Hematopoietic multipotent progenitor cell treated with erythropoietin and hydrocortisone succinate and interleukin-3 and kit ligand, for 6 days (in vitro differentiated cells): ENCODE results near the gene TIMM21.

Experiments
- DNase-seq: peaks from one replicate; pipeline ENCODE4 v3.0.0-alpha.2; 2015

The TIMM21 gene

GRCh38 chr18:74148543-74149070, 284 bp downstream of the TIMM21 start:
- DNase-seq: peak; percentile 41

GRCh38 chr18:74149878-74150277, 1.6 kb downstream of the TIMM21 start:
- DNase-seq: peak; percentile 43

GRCh38 chr18:74152270-74152669, 3.9 kb downstream of the TIMM21 start:
- DNase-seq: no peak

- DNase-seq: peak; percentile 33
Measured at GRCh38 chr18:74152857-74153256, 4.5 kb downstream of the TIMM21 start.

- DNase-seq: no peak
Measured at GRCh38 chr18:74153377-74153776, 5.1 kb downstream of the TIMM21 start.

- no peak for DNase-seq
Measured at GRCh38 chr18:74153793-74154192, 5.5 kb downstream of the TIMM21 start.

DNA sequence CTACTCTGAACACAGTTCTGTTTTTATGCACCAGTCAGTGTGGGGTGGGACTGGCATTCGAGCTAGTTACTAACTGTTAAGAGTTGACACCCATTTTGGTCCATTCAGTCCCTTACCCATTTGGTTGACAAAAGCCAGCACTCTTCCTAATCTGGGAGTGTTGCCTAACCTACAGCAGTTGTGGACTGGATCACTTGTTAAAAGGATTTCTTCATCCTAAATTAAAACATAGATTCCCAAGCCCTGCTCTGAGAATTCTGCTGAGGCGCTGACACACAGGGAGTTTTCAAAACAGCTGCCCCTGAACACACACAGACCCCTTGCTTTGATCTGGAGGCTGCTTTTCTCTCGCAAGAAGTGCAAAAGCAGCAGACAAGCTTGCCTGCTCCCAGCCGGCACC, 6.4 kb downstream of the TIMM21 start:
- no peak for DNase-seq

DNA sequence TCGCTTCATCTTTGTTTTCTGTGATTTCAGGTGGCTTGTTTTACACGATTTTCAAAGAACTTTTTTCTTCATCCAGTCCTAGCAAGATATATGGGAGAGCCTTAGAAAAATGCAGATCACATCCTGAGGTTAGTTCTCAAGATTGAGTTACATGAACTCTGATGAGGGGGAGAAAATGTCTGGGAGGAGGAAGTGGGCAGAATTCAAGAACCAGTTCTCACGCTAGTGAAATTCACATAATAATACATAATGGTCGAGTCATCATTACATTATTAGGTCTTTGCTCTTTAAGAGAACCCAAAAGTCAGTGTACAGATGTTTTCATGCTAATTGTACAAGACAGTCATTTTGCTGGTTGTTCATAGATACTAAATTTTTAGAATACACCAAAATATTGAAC, 7.0 kb downstream of the TIMM21 start:
- no peak for DNase-seq

GRCh38 chr18:74163019-74163660, 14.8 kb downstream of the TIMM21 start:
- no peak for DNase-seq

GRCh38 chr18:74166386-74166785, 18.1 kb downstream of the TIMM21 start:
- DNase-seq: no peak

- no peak for DNase-seq
Measured at GRCh38 chr18:74171910-74172606, 23.7 kb downstream of the TIMM21 start.

- DNase-seq: no peak
Measured at GRCh38 chr18:74172697-74173433, 24.5 kb downstream of the TIMM21 start.

DNA sequence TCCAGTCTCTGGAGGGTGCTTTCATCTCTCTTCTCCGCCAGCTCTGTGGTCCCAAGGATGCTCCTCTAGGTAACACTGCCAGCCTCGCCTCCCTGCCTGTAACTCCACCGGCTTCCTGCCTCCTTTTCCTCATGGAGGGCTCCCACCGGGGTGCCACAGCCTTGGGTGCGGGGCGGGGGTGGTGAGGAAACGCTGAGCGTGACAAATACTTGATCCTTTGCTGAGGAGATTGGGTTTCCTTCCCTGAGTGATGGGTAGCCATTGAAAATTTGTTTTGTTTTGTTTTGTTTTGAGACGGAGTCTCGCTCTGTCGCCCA, 25.1 kb downstream of the TIMM21 start:
- DNase-seq: no peak

GRCh38 chr18:74175658-74176057, 27.3 kb downstream of the TIMM21 start:
- DNase-seq: no peak

GRCh38 chr18:74178884-74179283, 30.6 kb downstream of the TIMM21 start:
- DNase-seq: no peak

DNA sequence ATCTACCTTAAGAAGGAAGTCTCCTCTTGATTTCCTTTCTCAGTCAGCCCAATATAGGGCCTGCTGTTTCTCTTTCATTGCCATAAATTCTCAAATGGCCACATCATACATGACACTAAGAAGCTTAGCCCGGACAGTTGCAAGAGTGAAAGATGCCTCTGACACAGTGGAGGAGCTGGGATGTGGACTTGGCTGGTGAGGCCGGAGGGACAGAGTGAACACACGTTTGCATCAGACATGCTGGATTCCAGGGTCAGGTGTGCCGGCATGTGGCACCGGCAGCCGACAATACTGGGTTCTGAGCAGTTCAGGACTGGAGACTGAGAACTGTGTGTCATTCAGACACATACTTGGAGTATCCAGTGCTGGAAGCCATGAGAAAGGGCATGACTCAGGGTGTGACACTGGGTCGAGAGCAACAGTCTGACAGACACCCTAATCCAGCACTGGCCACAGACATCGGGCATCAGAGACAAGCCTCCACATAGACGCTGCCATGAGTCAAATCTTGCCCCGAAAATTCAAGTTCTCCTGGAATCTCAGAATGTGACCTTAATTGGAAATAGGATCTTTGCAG, 31.4 kb downstream of the TIMM21 start:
- no peak for DNase-seq

GRCh38 chr18:74182335-74182734, 34.0 kb downstream of the TIMM21 start:
- no peak for DNase-seq

- no peak for DNase-seq
Measured at GRCh38 chr18:74183130-74183529, 34.8 kb downstream of the TIMM21 start.

- no peak for DNase-seq
Measured at GRCh38 chr18:74184875-74185274, 36.6 kb downstream of the TIMM21 start.

- no peak for DNase-seq
Measured at GRCh38 chr18:74185860-74186259, 37.5 kb downstream of the TIMM21 start.

- DNase-seq: no peak
Measured at GRCh38 chr18:74186661-74187060, 38.3 kb downstream of the TIMM21 start.

DNA sequence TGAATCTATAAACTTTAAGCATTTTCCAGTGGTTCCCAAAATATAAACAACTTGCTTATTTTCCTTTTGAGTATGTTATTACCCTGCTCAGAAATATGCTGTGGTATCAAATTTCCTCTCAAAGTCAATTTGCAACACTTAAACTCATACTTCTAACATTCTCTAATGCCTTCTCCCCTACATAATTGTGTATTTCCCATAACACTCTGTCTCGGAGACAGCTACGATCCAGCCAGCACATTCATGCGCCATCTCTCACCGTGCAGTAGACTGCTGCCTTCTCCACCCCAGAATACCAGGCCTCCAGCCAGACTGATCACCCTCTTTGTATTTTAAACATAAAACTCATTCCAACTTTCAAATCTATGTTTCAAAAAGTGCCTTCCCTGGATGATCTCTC, 41.8 kb downstream of the TIMM21 start:
- DNase-seq: no peak

DNA sequence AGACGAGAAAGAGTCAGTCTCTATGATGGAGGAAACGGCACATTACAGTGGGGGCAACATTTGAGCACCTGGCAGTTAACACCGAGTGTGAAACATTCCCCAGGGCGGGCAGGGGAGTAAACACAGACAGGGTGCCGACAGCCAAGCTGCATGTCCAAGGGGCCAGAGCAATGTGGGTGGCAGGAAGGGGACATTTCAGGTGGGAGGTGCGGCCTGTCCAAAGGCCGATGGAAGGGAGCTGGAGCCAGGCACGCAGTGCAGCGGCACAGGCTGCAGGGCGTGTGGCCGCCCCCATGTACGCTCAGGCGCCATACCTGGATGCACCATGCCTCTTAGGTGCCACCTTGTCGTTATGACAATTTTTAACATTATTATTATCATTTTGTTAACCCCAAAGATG, 43.3 kb downstream of the TIMM21 start:
- no peak for DNase-seq

DNA sequence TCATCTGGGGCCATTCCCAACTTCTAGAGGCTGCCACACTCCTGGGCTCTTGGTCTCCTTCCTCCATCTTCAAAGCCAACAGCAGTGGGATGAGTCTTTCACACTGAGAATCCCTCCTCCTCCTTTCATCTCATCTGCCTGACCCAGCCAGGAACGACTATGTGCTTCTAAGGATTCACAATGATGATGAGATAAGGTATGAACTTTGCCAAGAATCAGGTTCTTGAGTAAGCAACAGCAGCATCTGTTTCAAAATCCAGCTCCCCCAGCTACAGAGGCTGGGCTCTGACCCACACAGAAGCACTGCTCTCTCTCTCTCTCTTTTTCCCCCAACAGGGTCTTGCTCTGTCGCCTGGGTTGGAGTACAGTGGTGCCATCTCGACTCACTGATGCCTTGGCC, 46.4 kb downstream of the TIMM21 start:
- DNase-seq: no peak
